Activated CD4-positive, CD25-positive, alpha-beta regulatory T cell (primary cell): ENCODE data around the gene VCAN.

Source experiments
- DNase-seq, 4 experiments: peaks; one replicate each; lab custom pipeline; 2025; lab: John Stamatoyannopoulos, UW

Gene VCAN

GRCh38 chr5:83564069-83564749, 92.7 kb downstream of the VCAN start:
- no peak for DNase-seq

- DNase-seq = no peak
Observed at GRCh38 chr5:83567741-83568140, 96.2 kb downstream of the VCAN start.

- no peak for DNase-seq
Observed at GRCh38 chr5:83568186-83568585, 96.6 kb downstream of the VCAN start.

- no peak for DNase-seq
Observed at GRCh38 chr5:83570916-83571315, 99.4 kb downstream of the VCAN start.

GRCh38 chr5:83572271-83572670, 100.7 kb downstream of the VCAN start:
- no peak for DNase-seq

- no peak for DNase-seq
Observed at GRCh38 chr5:83576341-83576740, 104.8 kb downstream of the VCAN start.

- no peak for DNase-seq
Observed at GRCh38 chr5:83577036-83577636, 105.6 kb downstream of the VCAN start.

- DNase-seq = no peak
Observed at GRCh38 chr5:83583859-83584258, 112.3 kb downstream of the VCAN start.

GRCh38 chr5:83586874-83587776, 115.6 kb downstream of the VCAN start:
- no peak for DNase-seq

- DNase-seq = no peak
Observed at GRCh38 chr5:83589786-83590185, 118.2 kb downstream of the VCAN start.

- no peak for DNase-seq
Observed at GRCh38 chr5:83590966-83591365, 119.4 kb downstream of the VCAN start.

- no peak for DNase-seq
Observed at GRCh38 chr5:83595217-83595616, 123.7 kb downstream of the VCAN start.

- DNase-seq = no peak
Observed at GRCh38 chr5:83608122-83608521, 136.6 kb downstream of the VCAN start.

- DNase-seq = no peak
Observed at GRCh38 chr5:83614841-83615240, 143.3 kb downstream of the VCAN start.

- no peak for DNase-seq
Observed at GRCh38 chr5:83628360-83628759, 156.8 kb downstream of the VCAN start.
